Measurements from ENCODE around the gene FCER1A.

Gene FCER1A

DNA sequence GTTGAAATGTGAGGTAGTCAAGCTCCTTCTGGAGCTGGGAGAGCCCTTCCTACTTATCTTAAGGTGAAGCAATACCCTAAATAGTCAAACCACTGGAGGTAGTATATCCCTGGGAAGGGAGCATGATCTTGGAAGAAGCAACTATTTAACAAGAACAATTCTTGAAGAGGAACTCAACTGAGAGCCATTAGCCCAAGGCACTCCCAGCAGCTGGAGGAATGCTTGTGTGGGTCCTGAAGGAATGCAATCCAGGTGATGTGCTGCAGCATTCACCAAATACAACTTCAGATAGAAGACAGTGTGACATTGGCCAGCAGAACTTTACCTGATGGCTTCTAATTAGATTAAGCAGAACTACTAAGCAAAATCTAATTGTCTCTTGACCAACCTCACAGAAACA, 9.5 kb downstream of the FCER1A start:
- no peak for DNase-seq (ENCODE audit: extremely low read depth, low read depth)
- TF ChIP-seq, protein P1, sequence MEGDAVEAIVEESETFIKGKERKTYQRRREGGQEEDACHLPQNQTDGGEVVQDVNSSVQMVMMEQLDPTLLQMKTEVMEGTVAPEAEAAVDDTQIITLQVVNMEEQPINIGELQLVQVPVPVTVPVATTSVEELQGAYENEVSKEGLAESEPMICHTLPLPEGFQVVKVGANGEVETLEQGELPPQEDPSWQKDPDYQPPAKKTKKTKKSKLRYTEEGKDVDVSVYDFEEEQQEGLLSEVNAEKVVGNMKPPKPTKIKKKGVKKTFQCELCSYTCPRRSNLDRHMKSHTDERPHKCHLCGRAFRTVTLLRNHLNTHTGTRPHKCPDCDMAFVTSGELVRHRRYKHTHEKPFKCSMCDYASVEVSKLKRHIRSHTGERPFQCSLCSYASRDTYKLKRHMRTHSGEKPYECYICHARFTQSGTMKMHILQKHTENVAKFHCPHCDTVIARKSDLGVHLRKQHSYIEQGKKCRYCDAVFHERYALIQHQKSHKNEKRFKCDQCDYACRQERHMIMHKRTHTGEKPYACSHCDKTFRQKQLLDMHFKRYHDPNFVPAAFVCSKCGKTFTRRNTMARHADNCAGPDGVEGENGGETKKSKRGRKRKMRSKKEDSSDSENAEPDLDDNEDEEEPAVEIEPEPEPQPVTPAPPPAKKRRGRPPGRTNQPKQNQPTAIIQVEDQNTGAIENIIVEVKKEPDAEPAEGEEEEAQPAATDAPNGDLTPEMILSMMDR (IDR thresholded peaks at IDR 0.05; ENCODE audit: low read depth, low read length, missing control alignments), result no peak
- no peak overlapping the region for H3K4me3 ChIP-seq (replicated peaks; ENCODE audit: low read depth, low read length)

DNA sequence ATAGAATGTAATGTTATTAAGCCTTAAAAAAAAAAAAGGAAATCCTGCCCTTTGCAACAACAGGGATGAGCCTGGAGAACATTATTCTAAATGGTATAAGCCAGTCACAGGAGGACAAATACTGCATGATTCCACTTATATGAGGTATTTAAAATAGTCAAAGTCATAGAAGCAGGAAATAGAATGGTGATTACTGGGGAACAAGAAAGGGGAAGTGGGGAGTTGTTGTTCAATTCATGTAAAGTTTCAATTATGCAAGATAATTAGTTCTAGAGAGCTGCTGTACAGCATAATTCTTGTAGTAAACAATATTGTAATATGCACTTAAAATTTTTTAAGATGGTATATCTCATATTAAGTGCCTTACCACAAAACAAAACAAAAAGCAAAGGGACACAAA, 13.2 kb downstream of the FCER1A start:
- TF ChIP-seq, protein P1 (IDR thresholded peaks at IDR 0.05; ENCODE audit: low read depth, low read length, missing control alignments), result no peak

DNA sequence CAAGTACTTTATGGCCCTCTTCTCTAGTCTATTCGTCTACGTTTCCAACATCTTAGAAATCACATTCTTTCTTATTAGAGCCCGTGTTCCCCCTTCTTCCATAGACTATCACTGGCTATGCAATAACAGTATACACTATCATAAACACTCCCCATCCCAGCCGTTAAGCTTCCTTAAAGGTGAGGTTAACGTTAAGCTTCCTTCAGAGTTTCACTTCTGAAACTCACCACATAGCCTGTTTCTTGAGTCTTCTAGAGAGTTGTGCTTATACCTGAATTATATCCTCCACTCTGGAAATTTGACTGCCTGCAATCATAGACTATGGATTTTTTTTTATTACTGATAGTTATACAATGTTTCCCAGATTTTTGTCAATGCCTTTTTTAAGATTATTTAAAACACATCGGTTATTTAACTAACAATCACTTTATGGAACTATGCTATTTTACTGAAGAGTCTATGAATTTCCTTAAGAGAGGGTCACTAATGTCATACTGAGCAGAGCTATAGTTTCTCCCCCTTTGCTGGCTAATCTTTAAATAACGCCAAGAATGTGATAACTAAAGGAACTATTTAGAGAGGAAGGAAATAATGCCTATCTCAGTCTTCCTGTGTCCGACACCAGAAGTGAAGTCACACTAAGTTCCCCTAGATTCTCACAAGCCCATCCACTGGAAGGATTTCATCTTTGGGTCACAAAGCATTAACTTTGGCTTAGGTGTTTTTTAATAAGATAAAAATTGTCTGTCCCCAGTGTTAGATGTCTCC, 16.8 kb downstream of the FCER1A start:
- TF ChIP-seq, protein P1 (IDR thresholded peaks at IDR 0.05; ENCODE audit: low read depth, low read length, missing control alignments), result no peak
- DNase-seq (ENCODE audit: extremely low read depth, low read depth), result no peak
- H3K4me3 ChIP-seq (replicated peaks; ENCODE audit: low read depth, low read length), result no peak overlapping the region

More for the DNA sequence above, 13.2 kb downstream of the FCER1A start:
- no peak overlapping the region for H3K4me3 ChIP-seq (replicated peaks; ENCODE audit: low read depth, low read length)
- DNase-seq (ENCODE audit: extremely low read depth, low read depth), result no peak

GRCh38 chr1:159334797-159335196, 32.7 kb downstream of the FCER1A start:
- H3K4me3 ChIP-seq (replicated peaks; ENCODE audit: low read depth, low read length), result no peak overlapping the region
- no peak for DNase-seq (ENCODE audit: extremely low read depth, low read depth)
- TF ChIP-seq, protein P1 (IDR thresholded peaks at IDR 0.05; ENCODE audit: low read depth, low read length, missing control alignments), result no peak

DNA sequence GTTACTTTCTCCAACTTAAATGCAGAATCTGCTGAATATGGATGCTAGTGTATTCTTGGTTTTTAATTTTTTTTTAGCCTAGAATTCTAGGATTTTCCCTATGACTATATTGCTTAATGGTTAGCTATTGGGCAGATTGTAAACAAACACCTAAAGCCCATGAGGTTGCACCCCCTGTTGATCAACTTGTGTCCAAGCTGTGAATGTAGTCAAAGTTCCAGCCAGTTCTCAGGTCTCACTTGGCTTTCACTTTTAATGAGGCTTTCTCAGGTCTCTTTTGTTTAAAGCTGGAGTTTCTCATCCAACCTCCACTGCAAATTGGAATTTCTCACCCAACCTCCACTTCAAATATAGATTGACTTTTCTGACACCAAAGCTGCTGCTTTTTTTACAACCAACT, 35.9 kb downstream of the FCER1A start:
- H3K4me3 ChIP-seq (replicated peaks; ENCODE audit: low read depth, low read length), result no peak overlapping the region
- TF ChIP-seq, protein P1 (IDR thresholded peaks at IDR 0.05; ENCODE audit: low read depth, low read length, missing control alignments), result no peak
- DNase-seq (ENCODE audit: extremely low read depth, low read depth), result no peak

- TF ChIP-seq, protein P1 (IDR thresholded peaks at IDR 0.05; ENCODE audit: low read depth, low read length, missing control alignments), result no peak
- no peak overlapping the region for H3K4me3 ChIP-seq (replicated peaks; ENCODE audit: low read depth, low read length)
- no peak for DNase-seq (ENCODE audit: extremely low read depth, low read depth)
Observed at GRCh38 chr1:159339536-159339935, 37.4 kb downstream of the FCER1A start.

- TF ChIP-seq, protein P1 (IDR thresholded peaks at IDR 0.05; ENCODE audit: low read depth, low read length, missing control alignments), result no peak
- H3K4me3 ChIP-seq (replicated peaks; ENCODE audit: low read depth, low read length), result no peak overlapping the region
- no peak for DNase-seq (ENCODE audit: extremely low read depth, low read depth)
Observed at GRCh38 chr1:159341736-159342135, 39.6 kb downstream of the FCER1A start.
